Brain pericyte (primary cell): ENCODE data around the gene DPH6.
"Not testable (repeated sequence)": the region's sequence is repeated elsewhere in the genome, so short reads cannot be mapped to it uniquely, and the experiment has no call there.

Experiments used
- DNase-seq: peaks from one replicate; pipeline ENCODE4 v3.0.0-alpha.2; 2012; ENCODE audit warnings: low read depth, low spot score

Gene DPH6

GRCh38 chr15:35437157-35437556 lies 108.8 kb downstream of the DPH6 start:
- no peak for DNase-seq

GRCh38 chr15:35436422-35436821 lies 109.5 kb downstream of the DPH6 start:
- DNase-seq = no peak

GRCh38 chr15:35431281-35431680 lies 114.7 kb downstream of the DPH6 start:
- DNase-seq = no peak

- no peak for DNase-seq
Measured at GRCh38 chr15:35430301-35430700, 115.7 kb downstream of the DPH6 start.

- DNase-seq = no peak
Measured at GRCh38 chr15:35427496-35427895, 118.5 kb downstream of the DPH6 start.

- no peak for DNase-seq
Measured at GRCh38 chr15:35427091-35427490, 118.9 kb downstream of the DPH6 start.

- DNase-seq = no peak
Measured at GRCh38 chr15:35410775-35411174, 135.2 kb downstream of the DPH6 start.

- DNase-seq = no peak
Measured at GRCh38 chr15:35399901-35400300, 146.1 kb downstream of the DPH6 start.

- DNase-seq = no peak
Measured at GRCh38 chr15:35397027-35397426, 148.9 kb downstream of the DPH6 start.

- DNase-seq = no peak
Measured at GRCh38 chr15:35394416-35394815, 151.5 kb downstream of the DPH6 start.

- DNase-seq = no peak
Measured at GRCh38 chr15:35393398-35393797, 152.6 kb downstream of the DPH6 start.

- DNase-seq = not testable (repeated sequence)
Measured at GRCh38 chr15:35391408-35391984, 154.5 kb downstream of the DPH6 start.

GRCh38 chr15:35383506-35383905 lies 162.5 kb downstream of the DPH6 start:
- no peak for DNase-seq

GRCh38 chr15:35381328-35381727 lies 164.6 kb downstream of the DPH6 start:
- no peak for DNase-seq

- no peak for DNase-seq
Measured at GRCh38 chr15:35379972-35380371, 166.0 kb downstream of the DPH6 start.

- DNase-seq = not testable (repeated sequence)
Measured at GRCh38 chr15:35378454-35378853, 167.5 kb downstream of the DPH6 start.

- no peak for DNase-seq
Measured at GRCh38 chr15:35376707-35377106, 169.3 kb downstream of the DPH6 start.

GRCh38 chr15:35374661-35375060 lies 171.3 kb downstream of the DPH6 start:
- DNase-seq = no peak

GRCh38 chr15:35362195-35362829 lies 183.7 kb downstream of the DPH6 start:
- DNase-seq = no peak

- DNase-seq = no peak
Measured at GRCh38 chr15:35358824-35359223, 187.1 kb downstream of the DPH6 start.

GRCh38 chr15:35351059-35351458 lies 194.9 kb downstream of the DPH6 start:
- no peak for DNase-seq

- DNase-seq = no peak
Measured at GRCh38 chr15:35349916-35350315, 196.0 kb downstream of the DPH6 start.

GRCh38 chr15:35330916-35331315 lies 215.0 kb downstream of the DPH6 start:
- DNase-seq = no peak
